ENCODE data around the gene LHB. TPM values are rescaled to one million over a fixed set of nuclear protein-coding genes. Genes with fewer than 3 reads are reported as not detected.
A peak's percentile ranks its signal among the peaks of the same experiment; 100 is the strongest.
"Not testable (repeated sequence)": the region's sequence is repeated elsewhere in the genome, so short reads cannot be mapped to it uniquely, and the experiment has no call there.

Gene LHB
- total RNA-seq, 2 donors from 2014 or later: not detected

- not testable (repeated sequence) for DNase-seq; H3K36me3 Mint-ChIP-seq (ENCODE audit: insufficient read depth in 2 of 2); H3K27ac Mint-ChIP-seq; H3K27me3 Mint-ChIP-seq (ENCODE audit: low read depth); ATAC-seq (replicated peaks in 1 of 2); H3K9me3 Mint-ChIP-seq; H3K4me1 Mint-ChIP-seq (ENCODE audit: low read depth); H3K4me3 Mint-ChIP-seq
Observed at GRCh38 chr19:49028686-49029085, 11.8 kb upstream of the LHB start.

GRCh38 chr19:49025599-49025998, 8.7 kb upstream of the LHB start:
- not testable (repeated sequence) for H3K4me3 Mint-ChIP-seq; H3K36me3 Mint-ChIP-seq (ENCODE audit: insufficient read depth in 2 of 2); H3K9me3 Mint-ChIP-seq; DNase-seq; H3K27me3 Mint-ChIP-seq (ENCODE audit: low read depth); H3K4me1 Mint-ChIP-seq (ENCODE audit: low read depth); ATAC-seq (replicated peaks in 1 of 2); H3K27ac Mint-ChIP-seq

GRCh38 chr19:49025088-49025487, 8.2 kb upstream of the LHB start:
- Mint-ChIP-seq H3K4me1 (ENCODE audit: low read depth) (peaks cover 14% of the 10 kb centered on the region), H3K27me3 (ENCODE audit: low read depth) (peaks cover 13% of the 10 kb centered on the region)
- not testable (repeated sequence) for H3K9me3 Mint-ChIP-seq; ATAC-seq (replicated peaks in 1 of 2); H3K27ac Mint-ChIP-seq; H3K36me3 Mint-ChIP-seq (ENCODE audit: insufficient read depth in 2 of 2); DNase-seq; H3K4me3 Mint-ChIP-seq

- not testable (repeated sequence) for ATAC-seq (replicated peaks in 1 of 2); H3K27ac Mint-ChIP-seq; DNase-seq; H3K9me3 Mint-ChIP-seq; H3K36me3 Mint-ChIP-seq (ENCODE audit: insufficient read depth in 2 of 2); H3K4me3 Mint-ChIP-seq
- H3K4me1 Mint-ChIP-seq (ENCODE audit: low read depth): peaks cover 17% of the 10 kb centered on the region
- peaks cover 21% of the 10 kb centered on the region for H3K27me3 Mint-ChIP-seq (ENCODE audit: low read depth)
Observed at GRCh38 chr19:49024233-49024632, 7.3 kb upstream of the LHB start, which contains the start of gene CGB3. TSS of gene CGB3 (minus strand) at chr19:49024333. CDS start at chr19:49023971, 362 bp downstream.

DNA sequence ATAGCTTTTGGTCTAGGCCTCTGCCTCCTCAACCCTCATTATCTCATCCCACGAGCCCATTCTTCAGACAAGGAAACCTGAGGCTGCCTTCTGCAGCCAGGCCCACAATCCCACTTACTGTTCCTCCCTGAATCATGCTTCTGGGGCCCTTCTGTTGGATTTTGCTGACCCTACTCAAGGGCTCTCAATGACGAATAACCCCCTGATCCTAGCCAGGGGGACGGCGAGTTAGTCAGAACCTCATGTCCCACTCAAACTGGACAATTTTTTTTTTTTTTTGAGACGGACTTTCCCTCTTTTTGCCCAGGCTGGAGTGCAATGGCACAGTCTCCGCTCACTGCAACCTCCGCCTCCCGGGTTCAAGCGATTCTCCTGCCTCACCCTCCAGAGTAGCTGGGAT, 5.2 kb upstream of the LHB start:
- Mint-ChIP-seq H3K4me1 (ENCODE audit: low read depth) (peaks cover 28% of the 10 kb centered on the region), H3K27me3 (ENCODE audit: low read depth) (peaks cover 26% of the 10 kb centered on the region), H3K4me3 (no peak overlapping the region), H3K9me3 (no peaks in the 10 kb centered on the region), H3K27ac (no peak overlapping the region), H3K36me3 (ENCODE audit: insufficient read depth in 2 of 2) (no peaks in the 10 kb centered on the region)
- ATAC-seq (replicated peaks in 1 of 2) (no peak), DNase-seq (no peak)

DNA sequence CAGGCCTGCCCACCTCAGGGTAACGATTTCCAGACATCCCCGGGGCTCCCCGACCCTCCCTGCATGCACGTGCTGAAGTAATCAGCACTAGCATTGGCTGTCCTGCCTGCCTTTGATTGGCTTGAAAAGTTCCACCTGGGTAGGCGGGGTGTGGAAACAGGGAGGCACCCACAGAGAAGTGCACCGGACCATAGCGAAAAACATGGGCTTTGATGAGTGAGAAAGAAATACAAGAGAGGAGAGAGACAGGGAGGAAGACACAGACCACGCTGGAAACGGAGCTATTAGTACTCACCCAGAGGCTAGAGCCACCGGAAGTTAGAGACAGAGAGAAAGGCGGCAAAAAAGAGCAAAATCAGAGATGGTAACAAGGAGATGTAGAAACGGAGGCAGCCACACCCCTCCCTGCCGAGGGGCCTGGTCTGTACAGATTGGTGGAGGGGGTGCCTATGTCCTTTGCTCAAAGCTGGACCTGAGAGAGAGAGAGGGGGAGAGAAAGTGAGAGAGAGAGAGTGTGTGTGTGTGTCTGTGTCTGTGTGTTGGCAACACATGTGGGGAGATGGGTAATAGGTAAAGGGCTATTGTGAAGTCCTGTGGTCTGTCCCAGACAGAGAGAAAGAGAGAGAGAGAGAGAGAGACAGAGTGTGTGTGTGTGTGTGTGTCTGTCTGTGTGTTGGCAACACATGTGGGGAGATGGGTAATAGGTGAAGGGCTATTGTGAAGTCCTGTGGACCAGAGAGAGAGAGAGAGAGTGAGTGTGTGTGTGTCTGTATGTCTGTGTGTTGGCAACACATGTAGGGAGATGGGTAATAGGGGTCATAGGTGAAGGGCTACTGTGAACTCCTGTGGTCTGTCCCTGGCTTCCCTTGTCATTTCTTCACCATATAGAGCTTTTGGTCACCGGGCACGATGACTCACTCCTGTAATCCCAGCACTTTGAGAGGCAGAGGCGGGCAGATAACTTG, 4.3 kb upstream of the LHB start:
- Mint-ChIP-seq H3K4me3 (peak overlapping the region; percentile 0 to 22), H3K27ac (no peak overlapping the region), H3K9me3 (no peaks in the 10 kb centered on the region), H3K4me1 (ENCODE audit: low read depth) (peaks cover 28% of the 10 kb centered on the region), H3K27me3 (ENCODE audit: low read depth) (peaks cover 26% of the 10 kb centered on the region), H3K36me3 (ENCODE audit: insufficient read depth in 2 of 2) (no peaks in the 10 kb centered on the region)
- peak; percentile 26 to 35 for ATAC-seq (replicated peaks in 1 of 2)
- peak; percentile 18 to 30 for DNase-seq

DNA sequence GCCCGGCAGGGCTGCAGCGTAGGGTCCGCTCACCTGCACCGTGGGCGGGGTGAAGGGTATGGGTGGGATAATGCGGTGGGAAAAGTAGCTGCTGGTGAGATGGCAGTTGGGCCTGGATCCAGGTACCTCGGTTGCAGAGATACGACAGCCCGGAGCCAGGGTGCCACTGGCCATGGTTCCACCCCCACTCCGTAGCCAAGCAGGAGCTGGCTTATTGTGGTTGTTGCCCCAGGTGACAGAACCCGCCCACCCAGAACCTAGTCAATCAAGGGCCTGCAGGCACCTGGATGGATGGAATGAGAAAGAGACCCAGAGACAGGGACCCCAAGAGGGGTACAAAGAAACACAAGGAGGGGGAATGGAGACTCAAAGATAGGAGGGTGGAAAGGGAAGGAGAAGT, 3.5 kb upstream of the LHB start:
- peaks cover 0 to 3% of the 10 kb centered on the region in 2 donors for H3K36me3 Mint-ChIP-seq (ENCODE audit: insufficient read depth in 2 of 2)
- peak overlapping the region in 1 of 2 donors; percentile 70 for H3K4me3 Mint-ChIP-seq
- peaks cover 28% of the 10 kb centered on the region for H3K4me1 Mint-ChIP-seq (ENCODE audit: low read depth)
- no peaks in the 10 kb centered on the region for H3K9me3 Mint-ChIP-seq
- ATAC-seq (replicated peaks in 1 of 2): no peak
- DNase-seq: no peak
- peaks cover 26% of the 10 kb centered on the region for H3K27me3 Mint-ChIP-seq (ENCODE audit: low read depth)
- H3K27ac Mint-ChIP-seq: no peak overlapping the region

GRCh38 chr19:49019242-49019932, 2.5 kb upstream of the LHB start:
- peak; percentile 51 to 60 for ATAC-seq (replicated peaks in 1 of 2)
- DNase-seq: peak; percentile 69 to 75
- Mint-ChIP-seq H3K36me3 (ENCODE audit: insufficient read depth in 2 of 2) (peaks cover 0 to 3% of the 10 kb centered on the region in 2 donors), H3K27me3 (ENCODE audit: low read depth) (peaks cover 26% of the 10 kb centered on the region), H3K27ac (no peak overlapping the region), H3K9me3 (no peaks in the 10 kb centered on the region), H3K4me3 (peak overlapping the region; percentile 70 to 93), H3K4me1 (ENCODE audit: low read depth) (peaks cover 28% of the 10 kb centered on the region)

GRCh38 chr19:49018388-49019241, 1.7 kb upstream of the LHB start:
- DNase-seq: peak in 1 of 2 donors; percentile 23
- Mint-ChIP-seq H3K4me1 (ENCODE audit: low read depth) (peaks cover 28% of the 10 kb centered on the region), H3K4me3 (peak overlapping the region; percentile 70 to 93), H3K27me3 (ENCODE audit: low read depth) (peaks cover 26% of the 10 kb centered on the region)
- not testable (repeated sequence) for ATAC-seq (replicated peaks in 1 of 2); H3K27ac Mint-ChIP-seq; H3K9me3 Mint-ChIP-seq; H3K36me3 Mint-ChIP-seq (ENCODE audit: insufficient read depth in 2 of 2)

GRCh38 chr19:49017666-49018351, 918 bp upstream of the LHB start:
- Mint-ChIP-seq H3K4me3 (peak overlapping the region; percentile 70 to 93), H3K36me3 (ENCODE audit: insufficient read depth in 2 of 2) (peaks cover 0 to 3% of the 10 kb centered on the region in 2 donors), H3K9me3 (no peaks in the 10 kb centered on the region), H3K27me3 (ENCODE audit: low read depth) (peaks cover 26% of the 10 kb centered on the region), H3K4me1 (ENCODE audit: low read depth) (peaks cover 28% of the 10 kb centered on the region), H3K27ac (no peak overlapping the region)
- DNase-seq (peak; percentile 74 to 77), ATAC-seq (replicated peaks in 1 of 2) (peak; percentile 79 to 80)

- H3K27ac Mint-ChIP-seq: no peak overlapping the region
- peaks cover 25% of the 10 kb centered on the region for H3K27me3 Mint-ChIP-seq (ENCODE audit: low read depth)
- no peaks in the 10 kb centered on the region for H3K9me3 Mint-ChIP-seq
- H3K4me1 Mint-ChIP-seq (ENCODE audit: low read depth): peaks cover 25% of the 10 kb centered on the region
- DNase-seq (no peak), ATAC-seq (replicated peaks in 1 of 2) (no peak)
- H3K4me3 Mint-ChIP-seq: no peak overlapping the region
- peaks cover 0 to 5% of the 10 kb centered on the region in 2 donors for H3K36me3 Mint-ChIP-seq (ENCODE audit: insufficient read depth in 2 of 2)
Observed at GRCh38 chr19:49016067-49016839, 638 bp downstream of the LHB start.

Measured in activated T-cell treated with anti-CD3 and anti-CD28 coated beads, Interleukin-2, amount 50 U/mL, for 72 hours (primary cell).